Activated CD8-positive, alpha-beta memory T cell treated with anti-CD3 and anti-CD28 coated beads for 36 hours (primary cell): ENCODE data around the gene LPAR3. TPM values are rescaled to one million over a fixed set of nuclear protein-coding genes. Genes with fewer than 3 reads are reported as not detected.
"Not testable (repeated sequence)": the region's sequence is repeated elsewhere in the genome, so short reads cannot be mapped to it uniquely, and the experiment has no call there.

Source experiments
- CTCF ChIA-PET: fragments of 350-600 bp; sonication (Branson Sonifier 250); formaldehyde crosslinking; loops from one replicate; lab custom pipeline; 2021; ENCODE audit warnings: antibody characterized with exemption; lab: Charles Lee
- POLR2A ChIA-PET: fragments of 350-600 bp; sonication (Branson Sonifier 250); formaldehyde crosslinking; loops from one replicate; lab custom pipeline; 2021; ENCODE audit warnings: antibody characterized with exemption; lab: Charles Lee
- total RNA-seq, 2 experiments: library from RNA; stranded (reverse); gene quantifications; one replicate each; pipeline ENCODE4 v1.2.3, GENCODE V29; 2021

The LPAR3 gene
- total RNA-seq, 2 experiments from 2014 or later = 0.84 to 0.92 TPM

GRCh38 chr1:84908746-84909464, 15.9 kb upstream of the LPAR3 start:
- POLR2A ChIA-PET, CTCF ChIA-PET: not testable (repeated sequence)

GRCh38 chr1:84907095-84907827, 14.3 kb upstream of the LPAR3 start:
- ChIA-PET POLR2A (no interaction called here), CTCF (no interaction called here)

GRCh38 chr1:84902727-84903126, 9.7 kb upstream of the LPAR3 start:
- CTCF ChIA-PET, POLR2A ChIA-PET: not testable (repeated sequence)

GRCh38 chr1:84899969-84900368, 7.0 kb upstream of the LPAR3 start:
- POLR2A ChIA-PET = no interaction called here
- CTCF ChIA-PET = no interaction called here

GRCh38 chr1:84896279-84896678, 3.3 kb upstream of the LPAR3 start:
- ChIA-PET POLR2A (no interaction called here), CTCF (interaction anchor here (0.7 kb wide), 1 partner anchor 114 kb away, joined by 4 read pairs; no protein-coding TSS in a partner anchor)

- ChIA-PET POLR2A (no interaction called here), CTCF (no interaction called here)
These were observed 2.4 kb downstream of the LPAR3 start for GRCh38 chr1:84890566-84890965.

GRCh38 chr1:84889437-84889836, 3.6 kb downstream of the LPAR3 start:
- ChIA-PET POLR2A (no interaction called here), CTCF (no interaction called here)

GRCh38 chr1:84888753-84889152, 4.3 kb downstream of the LPAR3 start:
- CTCF ChIA-PET = no interaction called here
- POLR2A ChIA-PET = no interaction called here

GRCh38 chr1:84887261-84887934, 5.6 kb downstream of the LPAR3 start:
- CTCF ChIA-PET = no interaction called here
- POLR2A ChIA-PET = no interaction called here

GRCh38 chr1:84885469-84885868, 7.5 kb downstream of the LPAR3 start:
- CTCF ChIA-PET = no interaction called here
- POLR2A ChIA-PET = no interaction called here

GRCh38 chr1:84884671-84885389, 8.2 kb downstream of the LPAR3 start:
- ChIA-PET POLR2A (no interaction called here), CTCF (interaction anchor here (0.6 kb wide), 1 partner anchor 680 kb away, joined by 3 read pairs; no protein-coding TSS in a partner anchor)

- POLR2A ChIA-PET = no interaction called here
- CTCF ChIA-PET = no interaction called here
These were observed 9.7 kb downstream of the LPAR3 start for GRCh38 chr1:84883286-84883685.

GRCh38 chr1:84877592-84877991, 15.4 kb downstream of the LPAR3 start:
- CTCF ChIA-PET = no interaction called here
- POLR2A ChIA-PET = no interaction called here

- ChIA-PET POLR2A (no interaction called here), CTCF (no interaction called here)
These were observed 16.7 kb downstream of the LPAR3 start for GRCh38 chr1:84876353-84876752.

GRCh38 chr1:84873366-84873765, 19.6 kb downstream of the LPAR3 start:
- ChIA-PET POLR2A (no interaction called here), CTCF (interaction anchor here (0.9 kb wide), 1 partner anchor 18 kb away, joined by 3 read pairs; no protein-coding TSS in a partner anchor)

GRCh38 chr1:84872696-84873355, 20.2 kb downstream of the LPAR3 start:
- ChIA-PET CTCF (no interaction called here), POLR2A (no interaction called here)

- ChIA-PET POLR2A (no interaction called here), CTCF (no interaction called here)
These were observed 21.8 kb downstream of the LPAR3 start for GRCh38 chr1:84871181-84871580.

- CTCF ChIA-PET = no interaction called here
These were observed 22.4 kb downstream of the LPAR3 start for GRCh38 chr1:84870591-84870990.

GRCh38 chr1:84869720-84870119, 23.3 kb downstream of the LPAR3 start:
- ChIA-PET POLR2A (interaction anchor here (0.5 kb wide), 1 partner anchor 179 kb away, joined by 7 read pairs; no protein-coding TSS in a partner anchor), CTCF (no interaction called here)

More at GRCh38 chr1:84870591-84870990, 22.4 kb downstream of the LPAR3 start:
- POLR2A ChIA-PET = no interaction called here
